NK-92 (cell line): ENCODE data around the gene PI4KA.

ENCODE experiments used
- DNase-seq: peaks from one replicate; lab custom pipeline; 2025; ENCODE audit not compliant: unreplicated experiment; lab: John Stamatoyannopoulos, UW

The PI4KA gene

GRCh38 chr22:20794650-20795413, 63.8 kb downstream of the PI4KA start:
- DNase-seq: no peak

- DNase-seq: no peak
Observed at GRCh38 chr22:20793748-20794649, 64.6 kb downstream of the PI4KA start.

- no peak for DNase-seq
Observed at GRCh38 chr22:20792966-20793728, 65.5 kb downstream of the PI4KA start.

- no peak for DNase-seq
Observed at GRCh38 chr22:20792221-20792965, 66.2 kb downstream of the PI4KA start.

GRCh38 chr22:20788627-20789344, 69.8 kb downstream of the PI4KA start:
- no peak for DNase-seq

- no peak for DNase-seq
Observed at GRCh38 chr22:20787746-20788626, 70.6 kb downstream of the PI4KA start.

GRCh38 chr22:20787223-20787622, 71.4 kb downstream of the PI4KA start:
- no peak for DNase-seq

GRCh38 chr22:20786536-20786979, 72.1 kb downstream of the PI4KA start:
- no peak for DNase-seq

GRCh38 chr22:20786048-20786447, 72.6 kb downstream of the PI4KA start:
- DNase-seq: no peak

GRCh38 chr22:20785415-20785814, 73.2 kb downstream of the PI4KA start:
- DNase-seq: no peak

GRCh38 chr22:20783844-20784723, 74.5 kb downstream of the PI4KA start:
- DNase-seq: no peak

GRCh38 chr22:20783300-20783673, 75.3 kb downstream of the PI4KA start:
- DNase-seq: no peak

GRCh38 chr22:20782596-20783299, 75.9 kb downstream of the PI4KA start:
- DNase-seq: no peak

GRCh38 chr22:20782083-20782482, 76.5 kb downstream of the PI4KA start:
- DNase-seq: no peak

- no peak for DNase-seq
Observed at GRCh38 chr22:20781272-20781990, 77.2 kb downstream of the PI4KA start.

- DNase-seq: no peak
Observed at GRCh38 chr22:20779818-20780158, 78.8 kb downstream of the PI4KA start.
